Body of pancreas (tissue), 4 donors: Measurements from ENCODE around the gene S100A14.

Source experiments
- POLR2A ChIP-seq, 3 donors: fragments of 450-650 bp; IDR thresholded peaks; one replicate each; pipeline ENCODE4 v1.6.1; 2016; ENCODE audit warnings: antibody characterized with exemption in 3 of 3, mild to moderate bottlenecking in 2 of 3
- TF ChIP-seq, protein P1 (sequence below), 7 experiments: fragments of 450-650 bp in 4 of 7; fragments of 200-600 bp in 3 of 7; sonication (generic) in 3 of 7; IDR thresholded peaks; one replicate each; pipeline ENCODE4 v1.5.1; 2016 to 2019; ENCODE audit warnings: antibody characterized with exemption in 7 of 7

GRCh38 chr1:153659175-153659534, 43.0 kb upstream of the S100A14 start:
- TF ChIP-seq, protein P1, sequence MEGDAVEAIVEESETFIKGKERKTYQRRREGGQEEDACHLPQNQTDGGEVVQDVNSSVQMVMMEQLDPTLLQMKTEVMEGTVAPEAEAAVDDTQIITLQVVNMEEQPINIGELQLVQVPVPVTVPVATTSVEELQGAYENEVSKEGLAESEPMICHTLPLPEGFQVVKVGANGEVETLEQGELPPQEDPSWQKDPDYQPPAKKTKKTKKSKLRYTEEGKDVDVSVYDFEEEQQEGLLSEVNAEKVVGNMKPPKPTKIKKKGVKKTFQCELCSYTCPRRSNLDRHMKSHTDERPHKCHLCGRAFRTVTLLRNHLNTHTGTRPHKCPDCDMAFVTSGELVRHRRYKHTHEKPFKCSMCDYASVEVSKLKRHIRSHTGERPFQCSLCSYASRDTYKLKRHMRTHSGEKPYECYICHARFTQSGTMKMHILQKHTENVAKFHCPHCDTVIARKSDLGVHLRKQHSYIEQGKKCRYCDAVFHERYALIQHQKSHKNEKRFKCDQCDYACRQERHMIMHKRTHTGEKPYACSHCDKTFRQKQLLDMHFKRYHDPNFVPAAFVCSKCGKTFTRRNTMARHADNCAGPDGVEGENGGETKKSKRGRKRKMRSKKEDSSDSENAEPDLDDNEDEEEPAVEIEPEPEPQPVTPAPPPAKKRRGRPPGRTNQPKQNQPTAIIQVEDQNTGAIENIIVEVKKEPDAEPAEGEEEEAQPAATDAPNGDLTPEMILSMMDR (IDR thresholded peaks at IDR 0.05): no peak
- TF ChIP-seq POLR2A (IDR thresholded peaks at IDR 0.05): no peak
